ENCODE results near the gene TMEM240. TPM values are rescaled to one million over a fixed set of nuclear protein-coding genes. Genes with fewer than 3 reads are reported as not detected.
"Not testable (repeated sequence)": the region's sequence is repeated elsewhere in the genome, so short reads cannot be mapped to it uniquely, and the experiment has no call there.

Gene TMEM240
- total RNA-seq, 2 experiments from 2014 or later: 0.75 to 1.5 TPM

- H3K4me3 Mint-ChIP-seq; H3K27me3 Mint-ChIP-seq; ATAC-seq (ENCODE audit: poor library complexity); H3K4me1 Mint-ChIP-seq (ENCODE audit: low read depth); H3K9me3 Mint-ChIP-seq; CTCF ChIA-PET; H3K4me3 ChIP-seq (ENCODE audit: low read length); H3K9me3 ChIP-seq (ENCODE audit: control insufficient read depth in 1 of 2, insufficient read depth in 1 of 2, low read length in 2 of 2); POLR2A ChIA-PET; H3K36me3 Mint-ChIP-seq (ENCODE audit: low read depth); intact Hi-C loops (cut with DNase I, micrococcal nuclease); DNase-seq; H3K27ac Mint-ChIP-seq; H3K4me1 ChIP-seq (ENCODE audit: insufficient read depth, low read length); H3K27me3 ChIP-seq (ENCODE audit: control insufficient read depth in 1 of 2, insufficient read depth in 2 of 2, low read length in 2 of 2); H3K27ac ChIP-seq (ENCODE audit: low read depth in 1 of 2, low read length in 2 of 2): not testable (repeated sequence)
- H3K36me3 ChIP-seq (ENCODE audit: insufficient read depth, low read length): peaks cover 25% of the 10 kb centered on the region
Measured at GRCh38 chr1:1523226-1523625, 17.2 kb downstream of the TMEM240 start.

GRCh38 chr1:1522536-1522935, 17.9 kb downstream of the TMEM240 start:
- H3K4me3 Mint-ChIP-seq; H3K4me3 ChIP-seq (ENCODE audit: low read length); H3K4me1 ChIP-seq (ENCODE audit: insufficient read depth, low read length); H3K27ac Mint-ChIP-seq; POLR2A ChIA-PET; H3K9me3 ChIP-seq (ENCODE audit: control insufficient read depth in 1 of 2, insufficient read depth in 1 of 2, low read length in 2 of 2); intact Hi-C loops (cut with DNase I, micrococcal nuclease); H3K27me3 Mint-ChIP-seq; ATAC-seq (ENCODE audit: poor library complexity); CTCF ChIA-PET; DNase-seq; H3K27ac ChIP-seq (ENCODE audit: low read depth in 1 of 2, low read length in 2 of 2); H3K27me3 ChIP-seq (ENCODE audit: control insufficient read depth in 1 of 2, insufficient read depth in 2 of 2, low read length in 2 of 2); H3K4me1 Mint-ChIP-seq (ENCODE audit: low read depth); H3K9me3 Mint-ChIP-seq: not testable (repeated sequence)
- peaks cover 13% of the 10 kb centered on the region for H3K36me3 Mint-ChIP-seq (ENCODE audit: low read depth)
- peaks cover 28% of the 10 kb centered on the region for H3K36me3 ChIP-seq (ENCODE audit: insufficient read depth, low read length)

GRCh38 chr1:1521331-1521730, 19.1 kb downstream of the TMEM240 start:
- Histone ChIP-seq H3K36me3 (ENCODE audit: insufficient read depth, low read length) (peaks cover 27% of the 10 kb centered on the region), H3K4me1 (ENCODE audit: insufficient read depth, low read length) (no peaks in the 10 kb centered on the region), H3K27me3 (ENCODE audit: control insufficient read depth in 1 of 2, insufficient read depth in 2 of 2, low read length in 2 of 2) (no peaks in the 10 kb centered on the region), H3K9me3 (ENCODE audit: control insufficient read depth in 1 of 2, insufficient read depth in 1 of 2, low read length in 2 of 2) (no peaks in the 10 kb centered on the region), H3K27ac (ENCODE audit: low read depth in 1 of 2, low read length in 2 of 2) (no peak overlapping the region), H3K4me3 (ENCODE audit: low read length) (no peak overlapping the region)
- Mint-ChIP-seq H3K27me3 (no peaks in the 10 kb centered on the region), H3K27ac (no peak overlapping the region), H3K9me3 (no peaks in the 10 kb centered on the region), H3K4me1 (ENCODE audit: low read depth) (no peaks in the 10 kb centered on the region), H3K4me3 (no peak overlapping the region), H3K36me3 (ENCODE audit: low read depth) (peaks cover 8% of the 10 kb centered on the region)
- ChIA-PET POLR2A (no interaction called here), CTCF (no interaction called here)
- no peak for TF ChIP-seq CTCF (IDR thresholded peaks at IDR 0.05)
- intact Hi-C loops (cut with DNase I, micrococcal nuclease): no loop called here
- no peak for ATAC-seq (ENCODE audit: poor library complexity)
- DNase-seq: no peak

DNA sequence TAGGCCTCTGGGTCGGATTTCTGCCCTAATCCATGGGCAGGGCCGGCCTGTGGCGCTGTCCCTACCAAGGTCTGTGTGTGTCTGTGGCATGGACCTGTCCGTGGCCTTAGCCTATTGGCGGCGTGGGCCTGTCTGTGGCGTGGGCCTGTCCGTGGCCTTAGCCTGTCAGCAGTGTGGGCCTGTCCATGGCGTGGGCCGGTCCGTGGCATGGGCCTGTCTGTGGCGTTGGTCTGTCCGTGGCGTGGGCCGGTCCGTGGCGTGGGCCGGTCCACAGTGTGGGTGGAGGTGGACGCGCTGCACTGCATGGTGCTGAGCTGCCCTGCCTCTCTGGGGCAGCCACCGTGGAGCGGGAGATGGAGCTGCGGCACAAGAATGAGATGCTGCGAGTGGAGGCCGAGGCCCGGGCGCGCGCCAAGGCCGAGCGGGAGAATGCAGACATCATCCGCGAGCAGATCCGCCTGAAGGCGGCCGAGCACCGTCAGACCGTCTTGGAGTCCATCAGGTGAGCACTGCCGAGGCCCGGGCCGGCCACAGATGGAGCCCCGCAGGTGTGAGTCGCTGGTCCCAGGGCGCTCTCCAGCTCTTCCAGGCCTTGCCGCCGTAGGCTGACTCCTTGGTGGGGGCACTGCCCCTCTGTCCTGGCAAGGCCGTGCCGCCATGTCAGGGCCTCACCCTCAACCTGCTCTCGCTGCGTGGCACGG, 20.5 kb downstream of the TMEM240 start:
- H3K4me3 Mint-ChIP-seq; H3K27ac Mint-ChIP-seq; H3K4me1 Mint-ChIP-seq (ENCODE audit: low read depth); ATAC-seq (ENCODE audit: poor library complexity); H3K4me3 ChIP-seq (ENCODE audit: low read length); DNase-seq; POLR2A ChIA-PET; H3K27ac ChIP-seq (ENCODE audit: low read depth in 1 of 2, low read length in 2 of 2); H3K27me3 ChIP-seq (ENCODE audit: control insufficient read depth in 1 of 2, insufficient read depth in 2 of 2, low read length in 2 of 2); H3K9me3 Mint-ChIP-seq; H3K27me3 Mint-ChIP-seq; H3K4me1 ChIP-seq (ENCODE audit: insufficient read depth, low read length); intact Hi-C loops (cut with DNase I, micrococcal nuclease); CTCF ChIA-PET; H3K9me3 ChIP-seq (ENCODE audit: control insufficient read depth in 1 of 2, insufficient read depth in 1 of 2, low read length in 2 of 2): not testable (repeated sequence)
- peaks cover 14% of the 10 kb centered on the region for H3K36me3 Mint-ChIP-seq (ENCODE audit: low read depth)
- H3K36me3 ChIP-seq (ENCODE audit: insufficient read depth, low read length): peaks cover 23% of the 10 kb centered on the region

GRCh38 chr1:1518621-1519007, 21.8 kb downstream of the TMEM240 start:
- H3K9me3 ChIP-seq (ENCODE audit: control insufficient read depth in 1 of 2, insufficient read depth in 1 of 2, low read length in 2 of 2); POLR2A ChIA-PET; H3K4me1 Mint-ChIP-seq (ENCODE audit: low read depth); intact Hi-C loops (cut with DNase I, micrococcal nuclease); ATAC-seq (ENCODE audit: poor library complexity); H3K4me3 ChIP-seq (ENCODE audit: low read length); CTCF ChIA-PET; H3K27me3 Mint-ChIP-seq; H3K27ac Mint-ChIP-seq; H3K27me3 ChIP-seq (ENCODE audit: control insufficient read depth in 1 of 2, insufficient read depth in 2 of 2, low read length in 2 of 2); H3K4me3 Mint-ChIP-seq; H3K27ac ChIP-seq (ENCODE audit: low read depth in 1 of 2, low read length in 2 of 2); H3K4me1 ChIP-seq (ENCODE audit: insufficient read depth, low read length); DNase-seq; H3K9me3 Mint-ChIP-seq: not testable (repeated sequence)
- H3K36me3 Mint-ChIP-seq (ENCODE audit: low read depth): peaks cover 15% of the 10 kb centered on the region
- peaks cover 23% of the 10 kb centered on the region for H3K36me3 ChIP-seq (ENCODE audit: insufficient read depth, low read length)
